Stimulated activated CD8-positive, alpha-beta memory T cell treated with anti-CD3 and anti-CD28 coated beads, Interleukin-12 subunit alpha, Interleukin-12 subunit beta, amount 100 ng/mL, for 24 hours (primary cell): ENCODE data around the gene PLEKHF1.
A peak's percentile ranks its signal among the peaks of the same experiment; 100 is the strongest.
"Not testable (repeated sequence)": the region's sequence is repeated elsewhere in the genome, so short reads cannot be mapped to it uniquely, and the experiment has no call there.

Source experiments
- DNase-seq: peaks from one replicate; pipeline ENCODE4 v3.0.0-alpha.2; 2020; ENCODE audit errors: extremely low read depth

Gene PLEKHF1

DNA sequence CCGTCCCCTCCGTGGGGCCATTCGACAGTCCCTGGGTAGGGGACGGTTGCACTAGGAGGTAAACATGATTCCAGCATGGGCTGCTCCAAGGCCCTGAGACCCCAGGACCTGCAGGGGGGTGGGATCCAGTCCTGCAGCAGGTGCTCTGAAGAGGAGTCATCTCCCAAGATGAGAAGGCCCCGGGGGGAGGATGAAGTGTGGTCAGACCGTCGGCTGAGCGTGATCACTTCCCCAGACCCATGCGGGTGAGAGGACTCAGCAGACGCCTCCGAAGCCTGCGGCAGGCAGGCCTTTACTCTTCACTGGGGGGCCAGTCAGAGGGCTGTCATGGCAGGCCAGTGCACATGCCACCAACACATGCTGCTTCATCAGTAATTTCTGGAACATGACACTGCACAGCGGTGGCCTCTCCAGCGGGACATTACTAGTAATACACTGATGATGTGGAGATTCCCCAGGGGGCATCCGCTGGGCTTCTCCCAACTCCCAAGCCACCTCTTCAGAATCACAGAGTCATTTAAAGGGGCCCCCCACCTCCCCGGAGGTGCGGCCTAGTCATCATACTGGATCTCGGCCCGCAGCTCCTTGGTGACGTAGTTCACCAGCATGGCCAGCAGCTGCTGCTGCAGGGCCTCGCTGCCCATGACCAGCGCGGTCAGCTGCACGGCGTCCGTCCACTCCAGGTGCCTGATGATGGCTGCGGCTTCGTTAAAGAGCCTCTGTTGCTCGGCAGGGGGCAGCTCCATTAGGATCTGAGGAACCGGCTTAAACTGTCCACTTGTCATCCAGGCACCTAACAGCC, 37.1 kb downstream of the PLEKHF1 start:
- DNase-seq = no peak

DNA sequence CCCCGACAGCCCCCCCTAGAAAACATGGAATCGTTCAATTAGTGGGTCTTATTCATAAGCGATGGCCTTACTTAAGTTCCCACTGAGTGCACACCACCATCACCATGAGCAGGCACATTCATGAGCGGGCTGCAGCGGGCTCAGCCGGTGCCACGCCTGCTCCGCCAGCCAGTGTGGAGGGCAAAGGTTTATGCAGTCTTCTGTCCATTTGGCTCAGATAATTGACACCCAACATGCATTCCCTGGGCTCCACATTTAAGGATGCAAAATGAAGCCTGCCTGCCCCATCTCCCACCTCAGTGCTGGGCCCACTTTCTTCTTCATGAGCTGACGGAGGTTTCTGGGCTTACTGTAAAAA, 37.7 kb downstream of the PLEKHF1 start:
- DNase-seq = no peak

DNA sequence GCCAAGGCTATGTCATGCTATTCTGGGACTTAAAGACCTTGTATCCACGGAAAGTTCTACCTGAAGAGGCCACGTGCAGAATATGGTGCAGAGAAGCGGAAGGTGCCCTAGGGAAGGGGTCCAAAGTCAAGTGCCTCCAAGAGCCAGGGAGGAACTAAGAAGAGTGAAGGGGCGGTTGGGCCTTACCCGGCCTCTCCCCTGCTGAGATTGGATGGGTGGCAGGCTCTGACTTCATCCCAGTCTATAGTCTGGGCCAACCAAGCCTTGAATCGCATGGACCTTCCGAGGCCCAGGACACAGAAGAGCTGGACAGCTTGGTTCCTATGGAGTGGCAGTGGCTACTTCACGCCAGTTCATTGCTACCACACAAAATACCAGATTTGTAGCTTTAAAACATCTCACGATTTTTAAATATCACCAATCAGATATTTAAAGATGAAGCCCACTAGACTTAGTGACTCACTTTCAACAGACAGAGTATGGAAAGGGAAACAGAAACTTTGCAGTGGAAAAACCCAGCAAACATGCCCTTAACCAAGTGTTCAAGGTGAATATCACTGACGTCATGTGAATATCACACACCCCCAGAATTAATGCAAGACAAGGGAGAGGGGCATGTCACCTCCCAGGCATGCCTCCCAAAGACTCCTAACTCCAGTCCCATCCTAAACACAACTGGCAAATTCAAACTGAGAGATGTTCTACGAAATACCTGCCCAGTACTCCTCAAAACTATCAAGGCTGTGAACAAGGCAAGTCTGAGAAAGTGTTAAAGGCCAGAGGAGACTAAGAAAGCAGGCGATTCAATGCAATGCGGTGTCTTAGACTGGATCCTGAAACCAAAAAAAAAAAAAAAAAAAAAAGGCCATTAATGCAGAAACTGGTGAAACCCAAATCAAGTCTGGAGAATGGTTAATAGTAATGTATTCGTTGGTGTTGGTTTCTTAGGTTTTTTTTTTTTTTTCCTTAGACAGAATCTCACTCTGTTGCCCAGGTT, 39.6 kb downstream of the PLEKHF1 start:
- DNase-seq = no peak

DNA sequence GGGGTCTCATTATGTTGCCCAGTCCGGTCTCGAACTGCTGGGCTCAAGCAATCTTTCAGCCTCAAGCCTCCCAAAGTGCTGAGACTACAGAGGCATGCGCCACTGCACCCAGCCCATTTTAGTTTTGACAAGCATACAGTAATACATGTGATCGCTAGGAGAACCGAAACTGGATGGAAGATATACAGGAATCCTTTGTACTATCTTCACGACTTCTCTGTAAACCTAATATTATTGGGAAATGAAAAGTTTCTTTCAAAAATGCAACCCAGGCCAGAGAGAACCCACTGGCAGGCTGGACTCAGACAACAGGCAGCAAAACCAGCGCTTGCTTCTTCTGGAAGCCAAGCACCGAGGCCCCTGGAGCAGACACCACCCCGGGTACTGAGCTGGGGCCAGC, 40.4 kb downstream of the PLEKHF1 start:
- DNase-seq = no peak

DNA sequence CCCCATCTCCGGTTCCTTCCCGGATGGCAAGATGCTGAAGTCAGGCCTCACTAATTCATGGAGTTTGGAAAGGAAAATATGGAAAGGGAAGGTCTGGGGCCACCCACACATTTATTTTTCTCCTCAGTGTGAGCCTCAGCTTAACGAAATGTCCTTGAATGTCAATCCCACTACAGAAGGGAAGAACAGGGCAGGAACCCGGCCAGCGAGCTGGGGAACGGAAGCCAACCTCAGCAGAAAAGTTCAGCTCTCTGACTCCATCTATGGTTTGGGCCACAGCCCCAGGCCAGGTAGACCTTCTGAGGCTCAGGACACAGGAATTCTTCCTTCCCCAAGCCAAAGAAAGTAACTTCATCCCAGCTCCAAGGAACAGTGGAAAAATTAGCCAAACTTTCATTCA, 41.4 kb downstream of the PLEKHF1 start:
- no peak for DNase-seq

DNA sequence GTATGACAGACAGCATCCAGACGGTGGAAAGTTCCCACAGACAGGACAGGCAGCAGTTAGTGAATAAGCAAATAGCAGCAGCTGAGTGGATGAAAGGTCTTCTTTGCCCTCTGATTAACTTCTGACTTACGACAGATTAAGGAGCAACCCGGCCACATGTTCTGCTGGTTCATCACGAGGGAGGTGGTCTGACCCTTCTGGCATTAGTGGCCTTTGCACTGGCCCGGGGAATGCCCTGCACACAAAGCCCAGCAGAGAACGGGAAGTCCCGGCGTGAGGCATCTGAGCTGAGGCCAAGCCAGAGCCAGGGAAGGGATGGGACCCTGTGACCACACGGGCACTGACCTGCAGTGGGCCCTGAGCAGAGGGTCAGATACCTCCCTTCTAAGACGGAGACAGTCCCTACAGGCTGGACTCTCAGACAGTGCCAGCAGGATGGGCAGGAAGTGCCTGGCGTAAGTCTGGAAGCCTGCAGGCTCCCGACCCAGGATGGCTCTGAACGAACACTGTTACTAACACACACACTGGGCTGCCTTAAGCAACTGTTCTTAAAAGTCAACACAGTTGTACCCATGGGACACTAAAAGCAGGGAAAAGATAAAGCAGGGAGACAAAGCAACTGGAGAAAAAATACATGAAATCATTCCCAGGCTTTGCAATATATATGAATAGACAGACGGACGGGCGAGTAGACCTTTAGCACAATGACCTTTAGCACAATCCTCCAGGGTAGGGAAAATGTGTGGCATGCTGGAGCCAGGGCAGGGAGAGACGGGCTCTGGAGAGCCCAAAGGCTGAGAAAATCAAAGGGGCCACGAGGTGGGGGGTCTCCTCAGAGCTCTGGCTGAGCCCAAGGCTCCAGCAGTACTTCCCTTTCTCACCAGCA, 43.5 kb downstream of the PLEKHF1 start:
- DNase-seq = no peak

DNA sequence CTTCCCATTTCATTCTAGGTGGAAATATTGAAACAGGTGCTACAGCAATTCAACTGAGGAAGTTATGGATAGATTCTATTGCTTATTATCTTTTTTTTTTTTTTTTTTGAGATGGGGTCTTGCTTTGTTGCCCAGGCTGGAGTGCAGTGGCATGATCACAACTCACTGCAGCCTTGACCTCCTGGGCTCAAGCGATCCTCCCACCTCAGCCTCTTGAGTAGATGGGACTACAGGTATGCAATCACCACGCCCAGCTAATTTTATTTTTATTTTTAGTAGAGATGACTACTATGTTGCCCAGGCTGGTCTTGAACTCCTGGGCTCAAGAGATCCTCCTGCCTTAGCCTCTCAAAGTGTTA, 44.2 kb downstream of the PLEKHF1 start:
- not testable (repeated sequence) for DNase-seq

DNA sequence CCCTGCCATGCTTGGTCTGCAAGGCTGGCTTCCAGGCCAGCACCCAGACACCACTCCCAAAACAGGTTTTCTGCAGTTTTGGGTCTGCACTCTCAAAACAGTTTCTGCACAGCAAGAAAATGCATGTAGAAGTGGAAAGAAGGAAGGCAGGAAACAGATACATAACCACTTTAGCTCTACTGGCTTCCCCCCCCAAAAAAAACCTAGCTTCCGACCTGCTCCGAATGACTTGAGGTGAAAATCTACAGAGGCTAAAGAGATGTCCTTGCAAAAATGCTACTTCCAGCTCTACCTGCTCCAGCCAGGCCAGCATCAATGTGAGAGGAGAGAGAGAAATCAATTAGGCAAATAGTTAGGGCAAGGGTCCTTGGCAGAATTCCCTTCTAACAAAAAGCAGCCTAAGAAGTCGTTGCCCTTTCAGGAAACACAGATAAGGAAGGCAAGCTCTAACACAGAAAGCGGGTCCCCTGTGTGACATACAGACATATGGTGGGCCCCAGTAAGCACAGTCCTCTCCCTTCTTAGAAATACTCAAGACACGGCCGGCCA, 46.4 kb downstream of the PLEKHF1 start:
- DNase-seq = no peak

DNA sequence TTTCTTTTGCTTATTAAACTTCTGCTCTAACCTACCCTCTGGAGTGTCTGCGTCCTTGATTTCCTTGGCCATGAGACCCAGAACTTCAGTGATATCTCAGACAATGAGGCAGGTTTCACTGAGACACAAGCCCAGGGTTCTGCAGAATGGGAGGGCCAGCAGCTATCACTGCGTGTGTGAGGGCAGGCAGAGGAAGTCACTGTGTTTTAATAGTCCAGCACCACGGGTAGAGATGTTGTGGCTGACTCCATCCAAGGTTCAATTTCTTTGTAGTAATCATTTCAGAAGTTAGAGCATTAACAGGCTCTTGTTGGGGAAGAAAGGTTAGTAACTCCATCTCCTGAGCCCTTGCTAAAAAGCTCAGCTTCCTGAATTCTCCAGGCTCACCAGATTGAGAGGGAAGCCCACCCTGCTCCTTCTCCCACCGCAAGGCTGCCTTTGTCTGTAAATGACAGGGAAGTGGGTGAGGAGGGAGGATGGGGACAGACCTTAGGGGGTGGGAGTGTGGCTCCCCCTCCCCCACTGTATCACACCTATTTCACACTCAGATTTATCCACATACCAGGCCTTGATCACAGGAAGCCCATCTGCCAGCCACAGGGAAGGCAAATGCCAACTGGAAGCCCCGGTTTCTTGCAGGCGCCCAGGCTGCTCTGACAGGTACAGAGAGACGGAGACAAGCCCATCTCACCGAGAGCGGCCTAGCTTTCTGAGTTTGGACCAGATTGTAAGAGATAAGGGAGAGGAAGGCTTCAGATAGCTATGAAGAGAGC, 47.7 kb downstream of the PLEKHF1 start:
- DNase-seq = no peak

DNA sequence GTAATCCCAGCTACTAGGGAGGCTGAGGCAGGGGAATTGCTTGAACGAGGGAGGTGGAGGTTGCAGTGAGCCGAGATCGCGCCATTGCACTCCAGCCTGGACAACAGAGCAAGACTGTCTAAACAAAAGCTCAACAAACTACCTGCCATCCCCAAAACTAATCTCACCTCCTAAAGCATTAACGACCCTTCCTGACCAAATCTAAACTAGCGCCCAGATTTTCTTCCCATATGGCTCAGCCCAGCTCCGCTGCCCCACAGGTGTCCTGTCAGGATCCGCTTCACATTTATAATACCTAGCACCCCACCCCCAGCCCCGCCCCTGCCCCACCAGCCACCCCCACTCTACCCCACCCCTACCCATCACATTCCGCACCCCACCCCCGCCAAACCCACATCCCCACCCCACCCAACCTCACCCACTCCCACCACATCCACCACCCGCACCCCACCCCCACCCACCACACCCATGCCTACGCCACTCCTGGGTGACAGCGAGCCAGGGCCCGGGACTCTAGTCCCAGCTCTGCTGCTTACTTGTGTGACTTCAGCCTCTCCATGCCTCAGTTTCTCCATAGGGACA, 49.2 kb downstream of the PLEKHF1 start:
- DNase-seq = no peak

DNA sequence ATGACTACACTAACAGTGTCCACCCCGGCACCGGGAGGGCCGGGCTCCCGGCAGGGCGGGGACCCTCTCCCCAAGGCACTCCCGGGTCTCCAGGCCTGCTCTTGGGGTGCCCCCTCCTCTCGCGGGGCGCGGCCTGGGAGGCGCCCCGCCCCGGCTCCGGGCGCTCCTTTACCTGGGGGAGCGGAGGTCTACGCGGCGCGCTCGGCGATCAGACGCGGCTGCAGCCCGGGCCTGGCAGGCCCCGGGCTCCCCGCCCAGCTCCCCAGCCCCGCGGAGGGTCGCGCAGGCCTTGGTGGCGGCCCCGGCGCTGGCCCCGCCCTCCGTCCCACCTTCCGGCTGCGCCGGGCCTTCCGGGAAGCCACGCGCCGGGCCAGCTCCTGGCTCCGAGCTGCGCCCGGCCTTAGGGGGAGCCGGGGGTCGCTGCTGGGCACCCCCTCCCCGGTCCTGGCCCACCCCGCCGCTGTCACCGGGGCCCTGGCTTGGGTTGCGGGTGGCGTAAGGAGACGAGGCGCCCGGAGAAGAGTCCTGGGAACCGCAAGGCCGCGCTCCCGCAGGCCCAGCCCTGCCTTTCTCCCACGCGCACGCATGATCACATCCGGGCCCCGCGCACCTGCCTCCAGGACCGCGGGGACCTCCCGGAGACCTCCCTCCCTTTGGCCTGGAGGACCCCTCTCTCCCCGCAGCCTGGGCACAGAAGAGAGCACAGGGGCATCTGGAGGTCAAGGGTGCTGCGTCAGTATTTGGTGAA, 49.9 kb downstream of the PLEKHF1 start, which contains the start of gene C19orf12:
TSS of gene C19orf12 (minus strand) at position 309 of the 748 bp plus-strand sequence. CDS start 6,848 bp downstream, outside the sequence.
- DNase-seq = peak; percentile 30

DNA sequence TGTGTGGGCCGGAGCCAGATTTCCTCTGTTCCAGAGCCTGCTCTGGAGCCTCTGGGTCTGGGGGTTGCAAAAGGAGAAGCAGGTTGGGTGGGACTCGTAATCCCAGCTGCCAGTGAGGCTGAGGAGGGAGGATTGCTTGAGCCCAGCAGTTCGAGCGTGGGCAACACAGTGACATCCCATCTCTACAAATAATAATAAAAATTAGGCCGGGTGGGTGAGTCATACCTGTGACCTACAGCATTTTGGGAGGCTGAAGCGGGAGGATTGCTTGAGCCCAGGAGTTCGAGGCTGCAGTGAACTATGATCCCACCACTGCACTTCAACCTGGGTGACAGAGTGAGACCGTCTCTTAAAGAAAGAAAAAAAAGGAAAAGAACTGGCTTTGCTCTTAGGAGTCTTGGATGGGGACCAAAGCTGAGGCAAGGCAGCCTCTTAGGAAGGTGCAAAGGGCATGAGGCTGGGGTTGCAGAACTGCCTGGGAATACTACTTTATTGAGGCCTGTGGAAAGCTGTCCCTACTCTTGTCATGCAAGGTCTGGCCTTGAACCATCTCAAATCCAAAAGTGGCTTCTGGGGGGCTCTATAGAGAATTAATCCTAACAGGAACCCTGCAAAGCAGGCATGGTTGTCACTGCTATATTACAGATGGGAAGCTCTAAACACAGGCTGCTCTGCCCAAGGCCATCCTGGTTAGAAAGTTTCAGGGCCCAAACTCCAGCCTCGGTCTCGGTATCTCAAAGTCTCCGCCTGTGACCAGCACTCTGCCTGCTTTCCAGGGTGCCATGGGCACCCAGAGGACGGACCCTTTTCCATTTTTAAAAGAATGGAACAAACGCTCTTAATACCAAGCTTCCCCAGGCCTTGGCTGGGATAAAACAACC, 50.7 kb downstream of the PLEKHF1 start:
- DNase-seq = no peak

DNA sequence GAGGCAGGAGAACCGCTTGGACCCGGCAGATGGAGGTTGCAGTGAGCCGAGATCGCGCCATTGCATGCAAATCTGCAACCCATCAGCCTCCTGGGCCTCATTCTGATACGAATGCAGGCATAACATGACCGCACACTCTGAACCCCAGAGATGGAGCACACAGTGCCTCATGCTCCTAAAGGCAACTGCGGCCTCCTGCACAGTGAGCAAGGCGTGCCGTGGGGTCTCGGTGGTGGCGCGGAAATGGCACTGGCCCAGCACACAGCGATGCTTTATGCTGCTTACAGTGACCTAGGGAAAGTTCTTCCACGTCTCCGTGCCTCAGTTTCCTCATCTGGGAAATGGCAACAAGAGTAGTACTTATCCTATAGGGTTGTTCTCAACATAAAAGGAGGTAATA, 51.8 kb downstream of the PLEKHF1 start:
- no peak for DNase-seq

DNA sequence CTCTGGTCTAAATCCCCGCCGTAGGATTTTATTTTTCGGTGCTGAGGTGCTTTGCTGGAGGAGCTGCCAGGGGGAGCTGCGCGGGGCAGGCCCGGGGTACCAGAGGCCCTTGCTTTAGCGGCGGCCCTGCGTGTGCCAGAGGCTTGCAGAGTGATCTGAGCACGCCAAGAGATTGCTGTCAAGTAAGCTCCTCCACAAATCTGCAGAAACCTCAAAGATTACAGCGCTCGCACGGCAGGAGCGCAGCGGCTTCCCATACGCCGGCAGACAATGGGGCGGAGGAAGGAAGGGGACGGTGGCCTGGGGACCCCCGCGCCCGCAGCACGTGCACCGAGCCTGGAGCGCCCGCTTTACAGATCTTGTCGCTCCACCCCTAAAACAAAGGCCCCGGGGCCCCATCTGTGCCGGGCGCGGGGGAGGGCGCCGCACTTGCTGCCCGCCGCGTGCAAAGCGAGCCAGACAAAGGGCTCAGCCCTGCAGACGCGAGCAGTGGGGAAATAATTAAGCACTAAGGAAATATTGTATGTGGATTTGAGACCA, 58.9 kb downstream of the PLEKHF1 start:
- DNase-seq = no peak

DNA sequence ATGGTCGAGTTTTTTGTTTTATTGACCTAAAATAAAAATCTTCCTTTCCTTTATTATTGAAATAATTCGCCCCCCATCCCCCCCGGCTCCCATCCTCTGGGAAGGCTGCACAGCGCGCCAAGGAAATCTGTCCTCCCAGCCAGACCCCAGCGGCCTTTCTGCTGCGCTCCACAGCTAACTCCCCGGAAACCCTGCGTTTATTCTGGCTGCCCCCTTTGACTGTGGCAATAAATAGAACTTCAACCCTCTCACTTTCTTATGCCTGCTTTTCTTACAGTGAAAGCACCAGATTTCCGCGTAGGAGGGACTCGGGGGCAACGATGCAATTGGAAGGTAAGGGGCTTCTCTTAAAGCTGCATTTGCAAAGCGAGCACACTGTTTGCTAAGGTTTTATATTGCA, 59.5 kb downstream of the PLEKHF1 start:
- DNase-seq = no peak
